H1 (cell line): ENCODE measurements around the gene ZFAND2B. TPM values are rescaled to one million over a fixed set of nuclear protein-coding genes. Genes with fewer than 3 reads are reported as not detected.

Experiments used
- CTCF ChIA-PET: fragments of 300-600 bp; sonication (Branson Sonifier 250); formaldehyde crosslinking; loops from one replicate; lab custom pipeline; 2021; ENCODE audit not compliant: partially characterized antibody; lab: Charles Lee
- POLR2A ChIA-PET: fragments of 300-600 bp; sonication (Branson Sonifier 250); formaldehyde crosslinking; loops from one replicate; lab custom pipeline; 2021; ENCODE audit warnings: inconsistent platforms; ENCODE audit not compliant: partially characterized antibody; lab: Charles Lee
- DNase-seq, 2 experiments: peaks; one replicate each; pipeline versions ENCODE4 v3.0.0 to v3.0.0-alpha.2; 2010 to 2022; ENCODE audit warnings: low spot score in 2 of 2, low read depth in 1 of 2, mixed read lengths in 1 of 2
- FAIRE-seq: peaks from 2 replicates; lab custom pipeline; 2011; peaks lifted over from hg19 to GRCh38; lab: Jason Lieb, UNC
- H2AFZ ChIP-seq: 2 replicates; pipeline ENCODE4 v1.8.1; 2012; ENCODE audit warnings: low read length, inconsistent platforms
- H2AK5ac ChIP-seq: 2 replicates; pipeline ENCODE4 v1.6.1; 2013; ENCODE audit warnings: low read depth, low read length
- H2BK120ac ChIP-seq: replicated peaks from 2 replicates; pipeline ENCODE3; 2013; ENCODE audit warnings: low read depth, low read length, inconsistent platforms
- H2BK12ac ChIP-seq: 2 replicates; pipeline ENCODE4 v1.6.1; 2013; ENCODE audit warnings: low read depth, low read length
- H2BK15ac ChIP-seq: 2 replicates; pipeline ENCODE4 v1.6.1; 2013; ENCODE audit warnings: low read length
- H2BK20ac ChIP-seq: 2 replicates; pipeline ENCODE4 v1.6.1; 2013; ENCODE audit warnings: low read length
- H2BK5ac ChIP-seq: 2 replicates; pipeline ENCODE4 v1.6.1; 2013; ENCODE audit warnings: low read depth, low read length
- H3K14ac ChIP-seq: 2 replicates; pipeline ENCODE4 v1.6.1; 2013; ENCODE audit warnings: inconsistent platforms; ENCODE audit not compliant: insufficient read length
- H3K18ac ChIP-seq: 2 replicates; pipeline ENCODE4 v1.6.1; 2013; ENCODE audit warnings: low read length; ENCODE audit errors: extremely low read depth
- H3K23ac ChIP-seq: 2 replicates; pipeline ENCODE4 v1.6.1; 2013; ENCODE audit warnings: inconsistent platforms; ENCODE audit not compliant: insufficient read length
- H3K23me2 ChIP-seq: 2 replicates; pipeline ENCODE4 v1.6.1; 2013; ENCODE audit warnings: low read depth, low read length
- H3K27ac ChIP-seq: 2 replicates; pipeline ENCODE4 v1.6.1; 2011; ENCODE audit warnings: low read depth, low read length, inconsistent platforms
- H3K27me3 ChIP-seq, 4 experiments: replicated peaks in 1 of 4; 1 replicate in 1 of 4; 2 replicates in 3 of 4; pipeline versions ENCODE4 v1.6.1 to v1.8.1; 2011 to 2013; ENCODE audit warnings: low read length in 3 of 4, mild to moderate bottlenecking in 3 of 4, inconsistent platforms in 2 of 4, mixed read lengths in 2 of 4, moderate library complexity in 1 of 4; ENCODE audit not compliant: control insufficient read depth in 3 of 4, insufficient read depth in 3 of 4; ENCODE audit errors: extremely low read depth in 1 of 4
- H3K36me3 ChIP-seq, 4 experiments: 2 replicates each; pipeline versions ENCODE4 v1.6.1 to v1.8.1; 2011 to 2013; ENCODE audit warnings: mild to moderate bottlenecking in 4 of 4, low read length in 3 of 4, moderate library complexity in 2 of 4, control low read depth in 1 of 4, inconsistent platforms in 1 of 4; ENCODE audit not compliant: insufficient read depth in 4 of 4, control insufficient read depth in 2 of 4
- H3K4ac ChIP-seq: replicated peaks from 2 replicates; pipeline ENCODE3; 2013; ENCODE audit warnings: low read length, low read depth, mixed read lengths, inconsistent platforms; ENCODE audit not compliant: insufficient read length
- H3K4me1 ChIP-seq, 4 experiments: replicated peaks in 1 of 4; 1 replicate in 1 of 4; 2 replicates in 3 of 4; pipeline versions ENCODE4 v1.6.1 to v1.8.1; 2011 to 2013; ENCODE audit warnings: low read length in 3 of 4, inconsistent platforms in 2 of 4, mixed read lengths in 1 of 4; ENCODE audit not compliant: insufficient read depth in 4 of 4, control insufficient read depth in 3 of 4
- H3K4me2 ChIP-seq, 2 experiments: 2 replicates each; pipeline versions ENCODE4 v1.6.1 to v1.8.1; 2011 to 2013; ENCODE audit warnings: low read depth in 2 of 2, low read length in 2 of 2, control low read depth in 1 of 2, inconsistent platforms in 1 of 2, mild to moderate bottlenecking in 1 of 2; ENCODE audit not compliant: insufficient read depth in 1 of 2
- H3K4me3 ChIP-seq, 4 experiments: fragments of 200-600, 300-600 bp in 1 of 4; sonication (generic), shearing (Covaris generic), sonication (Bioruptor Twin) in 1 of 4; 2 replicates each; pipeline versions ENCODE4 v1.5.1 to v1.8.1; 2011 to 2016; ENCODE audit warnings: low read length in 4 of 4, low read depth in 3 of 4, control low read depth in 2 of 4, inconsistent platforms in 2 of 4, mild to moderate bottlenecking in 2 of 4, mixed read lengths in 1 of 4, moderate library complexity in 1 of 4; ENCODE audit not compliant: insufficient read depth in 2 of 4; ENCODE audit errors: extremely low read depth in 1 of 4
- H3K56ac ChIP-seq: replicated peaks from 2 replicates; pipeline ENCODE3; 2013; ENCODE audit warnings: low read depth, mild to moderate bottlenecking, mixed read lengths, low read length, inconsistent platforms; ENCODE audit not compliant: insufficient read length
- H3K79me1 ChIP-seq: 2 replicates; pipeline ENCODE4 v1.6.1; 2013; ENCODE audit warnings: low read depth, low read length, control low read depth
- H3K79me2 ChIP-seq, 2 experiments: 2 replicates each; pipeline versions ENCODE4 v1.6.1 to v1.8.1; 2012 to 2013; ENCODE audit warnings: low read length in 2 of 2, mild to moderate bottlenecking in 2 of 2, inconsistent platforms in 1 of 2; ENCODE audit not compliant: insufficient read depth in 2 of 2, control insufficient read depth in 1 of 2
- H3K9ac ChIP-seq, 4 experiments: replicated peaks in 1 of 4; 1 replicate in 1 of 4; 2 replicates in 3 of 4; pipeline versions ENCODE4 v1.6.1 to v1.8.1; 2011 to 2013; ENCODE audit warnings: low read depth in 3 of 4, low read length in 3 of 4, control low read depth in 2 of 4, mild to moderate bottlenecking in 2 of 4, moderate library complexity in 2 of 4, inconsistent platforms in 1 of 4; ENCODE audit errors: extremely low read depth in 1 of 4
- H3K9me3 ChIP-seq, 2 experiments: 2 replicates each; pipeline versions ENCODE4 v1.6.1 to v1.8.1; 2012 to 2013; ENCODE audit warnings: mild to moderate bottlenecking in 2 of 2, moderate library complexity in 2 of 2, control low read depth in 1 of 2, inconsistent platforms in 1 of 2, low read depth in 1 of 2, low read length in 1 of 2, mixed read lengths in 1 of 2; ENCODE audit not compliant: insufficient read depth in 2 of 2
- H4K20me1 ChIP-seq, 2 experiments: replicated peaks in 1 of 2; 2 replicates each; pipeline versions ENCODE3 to v1.8.1; 2011 to 2013; ENCODE audit warnings: inconsistent platforms in 2 of 2, low read length in 2 of 2, mild to moderate bottlenecking in 1 of 2; ENCODE audit not compliant: insufficient read depth in 2 of 2, control insufficient read depth in 1 of 2
- H4K5ac ChIP-seq: 2 replicates; pipeline ENCODE4 v1.6.1; 2013; ENCODE audit warnings: low read length, low read depth, mixed read lengths, inconsistent platforms; ENCODE audit not compliant: insufficient read length
- H4K8ac ChIP-seq: 2 replicates; pipeline ENCODE4 v1.8.0; 2013; ENCODE audit warnings: mild to moderate bottlenecking, moderate library complexity, low read length, inconsistent platforms; ENCODE audit not compliant: insufficient read depth; ENCODE audit errors: extremely low read depth
- H4K91ac ChIP-seq: replicated peaks from 2 replicates; pipeline ENCODE3; 2013; ENCODE audit warnings: low read length, mixed read lengths, inconsistent platforms; ENCODE audit not compliant: insufficient read length
- ASH2L ChIP-seq: fragments of 200-600, 300-600 bp; sonication (generic); IDR thresholded peaks from one replicate; pipeline ENCODE4 v1.7.1; 2017; ENCODE audit warnings: low read length
- CHD2 ChIP-seq: IDR thresholded peaks from 2 replicates; pipeline ENCODE4 v1.6.1; 2012; ENCODE audit warnings: low read length, improper control_type of control experiment
- EGR1 ChIP-seq: IDR thresholded peaks from 2 replicates; pipeline ENCODE4 v1.6.1; 2011; ENCODE audit warnings: low read depth, low read length, borderline replicate concordance
- JUND ChIP-seq: IDR thresholded peaks from 2 replicates; pipeline ENCODE4 v1.6.1; 2011; ENCODE audit warnings: mild to moderate bottlenecking, improper control_type of control experiment, low read length
- RFX5 ChIP-seq: IDR thresholded peaks from 2 replicates; pipeline ENCODE4 v1.6.1; 2011; ENCODE audit warnings: low read depth, low read length, improper control_type of control experiment, borderline replicate concordance
- SIN3A ChIP-seq, 2 experiments: IDR thresholded peaks in 1 of 2; conservative IDR thresholded peaks in 1 of 2; 2 replicates each; pipeline ENCODE4 v1.6.1; 2011 to 2012; ENCODE audit warnings: low read length in 2 of 2, improper control_type of control experiment in 1 of 2, low read depth in 1 of 2, mild to moderate bottlenecking in 1 of 2
- SRF ChIP-seq: IDR thresholded peaks from 2 replicates; pipeline ENCODE4 v1.6.1; 2011; ENCODE audit warnings: mild to moderate bottlenecking, low read depth, low read length, moderate library complexity
- SUZ12 ChIP-seq: fragments of 200-600 bp; sonication (generic); IDR thresholded peaks from 2 replicates; pipeline ENCODE4 v1.6.1; 2012; ENCODE audit warnings: mild to moderate bottlenecking, inconsistent platforms, low read length, moderate library complexity, mixed read lengths
- WGBS, 2 experiments: shearing (Covaris generic) in 1 of 2; methylation state at CpG; one replicate each; pipeline versions ENCODE4 v1.1.6 to v1.1.7; 2013 to 2015; ENCODE audit warnings: low lambda C conversion rate in 2 of 2, mixed read lengths in 2 of 2, inconsistent platforms in 1 of 2, low coverage in 1 of 2, missing lambda C conversion rate in 1 of 2; ENCODE audit not compliant: insufficient replicate concordance in 2 of 2, insufficient coverage in 1 of 2, insufficient read length in 1 of 2; ENCODE audit errors: extremely low coverage in 1 of 2, missing lambda C conversion rate in 1 of 2; 5-methylcytosine and 5-hydroxymethylcytosine counted together
- polyA plus RNA-seq, 7 experiments: library from polyadenylated mRNA; depleted of rRNA in 3 of 7; stranded (reverse) in 5 of 7; unstranded in 2 of 7; fragments of >200 nt in 5 of 7; fragments of 200-250 nt in 2 of 7; gene quantifications; 1 replicate in 5 of 7; 2 replicates in 1 of 7; 4 replicates in 1 of 7; pipeline versions ENCODE4 v1.2.1 to v1.2.3, GENCODE V29; 2011 to 2013; ENCODE audit warnings: missing spikeins in 2 of 7, mixed read lengths in 2 of 7
- total RNA-seq: library from RNA; stranded (reverse); fragmentation: NEBNext Ultra II Directional; extraction: Animal tissue kit (Norgen Biotek cat#: 25700); gene quantifications from 2 replicates; pipeline ENCODE4 v1.2.1, GENCODE V29; 2021
- TF ChIP-seq, protein P1 (sequence below): IDR thresholded peaks from 2 replicates; pipeline ENCODE4 v1.6.1; 2012; ENCODE audit warnings: low read length, inconsistent platforms

ZFAND2B gene
- total and polyA plus RNA-seq, 2 of the 8 experiments (the other 6 are each of a cell fraction or from before 2014, with no cell fraction given): 16.0 to 17.9 TPM

DNA sequence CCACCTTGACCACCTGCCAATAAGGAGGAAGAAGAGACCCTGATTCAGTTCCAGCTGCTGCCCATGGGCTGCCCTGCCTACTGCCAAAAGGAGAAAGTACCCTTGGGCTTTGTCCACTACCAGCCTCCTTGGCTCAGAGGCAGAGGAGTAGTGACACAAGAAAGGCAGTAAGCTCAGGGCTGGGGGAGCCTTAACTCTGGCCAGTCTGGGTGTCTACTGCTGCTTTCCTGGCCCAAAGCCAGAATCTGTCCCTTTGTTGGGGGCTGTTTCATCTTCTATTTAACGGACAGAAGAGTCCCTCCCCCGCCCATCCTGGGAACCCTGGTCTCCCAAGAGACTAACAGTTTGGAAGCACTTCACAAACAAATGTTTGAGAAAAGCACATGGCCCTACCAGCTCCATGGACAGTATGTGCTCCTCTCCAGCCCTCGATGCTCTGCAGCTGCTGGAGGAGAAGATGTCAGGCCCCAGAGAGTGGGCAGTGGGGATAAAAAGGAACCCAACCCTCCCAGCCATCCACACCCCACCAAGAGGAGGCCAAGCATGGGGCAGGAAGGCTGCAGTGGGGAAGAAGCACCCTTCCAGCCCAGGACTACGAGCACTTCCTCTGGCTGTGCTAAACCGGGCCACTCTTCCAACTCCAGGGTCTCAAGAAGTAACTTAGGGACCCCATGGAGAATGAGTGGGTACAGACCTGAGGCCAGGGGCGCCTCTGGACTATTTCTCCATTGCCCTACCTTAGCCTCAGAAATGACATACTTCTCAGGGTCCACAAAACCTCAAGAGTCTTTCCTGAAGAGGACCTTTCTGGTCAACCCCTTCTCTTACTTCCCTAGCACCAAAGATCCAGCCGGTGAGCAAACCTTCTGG lies 21.7 kb downstream of the ZFAND2B start:
- H3K14ac ChIP-seq: no peak overlapping the region
- H2BK12ac ChIP-seq: no peak overlapping the region
- 72% methylated on average over 6 of the region's 7 CpGs; no CpG with 5 or more reads in 1 of the 2 experiments for WGBS, 2 experiments
- H2BK20ac ChIP-seq: no peak overlapping the region
- peak overlapping the region; percentile 85 to 91 for H3K4me2 ChIP-seq
- no peak overlapping the region for H4K91ac ChIP-seq
- no peak overlapping the region for H2BK120ac ChIP-seq
- no peak overlapping the region for H3K18ac ChIP-seq
- H3K36me3 ChIP-seq: peaks cover 16 to 48% (median 36%) of the 10 kb centered on the region in 4 experiments
- peaks cover 7% of the 10 kb centered on the region; the same call in 1 of the 2 replicates for H3K23me2 ChIP-seq
- POLR2A ChIA-PET: interaction anchor here (0.6 to 14.0 kb wide), 13 partner anchors 9 to 103 kb away, joined by 3 to 190 read pairs (median 6); partner anchors contain the start of genes ABCB6, DNAJB2, GLB1L and STK16
- FAIRE-seq (no peak), DNase-seq (no peak)
- no peak overlapping the region for H4K5ac ChIP-seq
- no peak overlapping the region for H3K27ac ChIP-seq
- peaks cover 0 to 7% of the 10 kb centered on the region in 2 experiments for H4K20me1 ChIP-seq
- H3K4ac ChIP-seq: peak overlapping the region; percentile 32
- peaks cover 0 to 6% (median 3%) of the 10 kb centered on the region in 4 experiments; a peak in 5 of 7 replicates for H3K4me1 ChIP-seq
- peak overlapping the region; percentile 82 to 97 (median 92) for H3K4me3 ChIP-seq
- H3K9ac ChIP-seq: peak overlapping the region in 3 of 4 experiments; percentile 18 to 68 (median 67); a peak in 5 of 7 replicates
- H3K79me2 ChIP-seq: peaks cover 0 to 12% of the 10 kb centered on the region in 2 experiments; a peak in 2 of 4 replicates
- H3K9me3 ChIP-seq: no peaks in the 10 kb centered on the region
- H3K79me1 ChIP-seq: no peaks in the 10 kb centered on the region; the same call in 1 of the 2 replicates
- H3K27me3 ChIP-seq: no peaks in the 10 kb centered on the region; a peak in 1 of 7 replicates
- H2BK15ac ChIP-seq: no peak overlapping the region
- no peak overlapping the region for H3K23ac ChIP-seq
- H2BK5ac ChIP-seq: no peak overlapping the region; the same call in 1 of the 2 replicates
- no peak overlapping the region for H2AFZ ChIP-seq
- peak overlapping the region; percentile 52 for H3K56ac ChIP-seq
- CTCF ChIA-PET: interaction anchor here (0.7 to 4.9 kb wide), 6 partner anchors 9 to 70 kb away, joined by 3 to 23 read pairs (median 4); partner anchors contain the start of genes GLB1L and STK16
- H2AK5ac ChIP-seq: no peak overlapping the region
- no peak overlapping the region for H4K8ac ChIP-seq
- TF ChIP-seq RFX5 (no peak), EGR1 (no peak), SUZ12 (no peak), JUND (no peak), CHD2 (no peak), ASH2L (no peak), SIN3A (conservative IDR thresholded peaks at IDR 0.05 in 1 of 2, IDR thresholded peaks at IDR 0.05 in 1 of 2; ENCODE audit: low read depth in 1 of 2, low read length in 2 of 2) (no peak), SRF (no peak)
- TF ChIP-seq, protein P1, sequence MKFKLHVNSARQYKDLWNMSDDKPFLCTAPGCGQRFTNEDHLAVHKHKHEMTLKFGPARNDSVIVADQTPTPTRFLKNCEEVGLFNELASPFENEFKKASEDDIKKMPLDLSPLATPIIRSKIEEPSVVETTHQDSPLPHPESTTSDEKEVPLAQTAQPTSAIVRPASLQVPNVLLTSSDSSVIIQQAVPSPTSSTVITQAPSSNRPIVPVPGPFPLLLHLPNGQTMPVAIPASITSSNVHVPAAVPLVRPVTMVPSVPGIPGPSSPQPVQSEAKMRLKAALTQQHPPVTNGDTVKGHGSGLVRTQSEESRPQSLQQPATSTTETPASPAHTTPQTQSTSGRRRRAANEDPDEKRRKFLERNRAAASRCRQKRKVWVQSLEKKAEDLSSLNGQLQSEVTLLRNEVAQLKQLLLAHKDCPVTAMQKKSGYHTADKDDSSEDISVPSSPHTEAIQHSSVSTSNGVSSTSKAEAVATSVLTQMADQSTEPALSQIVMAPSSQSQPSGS: no peak
